PC-9 (cell line): ENCODE results near the gene WDR5B. TPM values are rescaled to one million over a fixed set of nuclear protein-coding genes. Genes with fewer than 3 reads are reported as not detected.

Source experiments
- BruUV-seq: library from RNA; stranded (reverse); fragments of 400-500 nt; replicated peaks from 2 replicates; lab custom pipeline; 2021; lab: Mats Ljungman, UMichigan
- CTCF ChIA-PET: fragments of 300-600 bp; sonication (Branson Sonifier 250); formaldehyde crosslinking; loops from one replicate; lab custom pipeline; 2022; ENCODE audit warnings: antibody characterized with exemption; lab: Charles Lee
- POLR2A ChIA-PET: fragments of 300-600 bp; sonication (Branson Sonifier 250); formaldehyde crosslinking; loops from one replicate; lab custom pipeline; 2022; ENCODE audit warnings: antibody characterized with exemption; ENCODE audit not compliant: unreplicated experiment; lab: Charles Lee
- DNase-seq, 2 experiments: peaks; one replicate each; pipeline versions ENCODE4 v3.0.0 to v3.0.0-alpha.2; 2015 to 2022; ENCODE audit warnings: mixed read lengths in 1 of 2
- H2AFZ ChIP-seq: fragments of 200-600 bp; sonication (generic); 2 replicates; pipeline ENCODE4 v1.8.1; 2017; ENCODE audit warnings: antibody characterized with exemption
- H3F3A ChIP-seq: fragments of 200-600 bp; sonication (generic); 2 replicates; pipeline ENCODE4 v1.8.1; 2017; ENCODE audit warnings: antibody characterized with exemption, mild to moderate bottlenecking, low read depth; ENCODE audit not compliant: insufficient read depth
- H3K27ac ChIP-seq: fragments of 200-600 bp; sonication (generic); 2 replicates; pipeline ENCODE4 v1.6.1; 2016; ENCODE audit warnings: mixed run types
- H3K27me3 ChIP-seq: fragments of 200-600 bp; sonication (generic); 2 replicates; pipeline ENCODE4 v1.6.1; 2016; ENCODE audit warnings: low read depth, mixed run types; ENCODE audit not compliant: insufficient read depth
- H3K36me3 ChIP-seq: fragments of 200-600 bp; sonication (generic); 2 replicates; pipeline ENCODE4 v1.6.1; 2016; ENCODE audit warnings: low read depth, mixed run types
- H3K4me1 ChIP-seq: fragments of 200-600 bp; sonication (generic); replicated peaks from 2 replicates; pipeline ENCODE4 v1.6.1; 2016; ENCODE audit warnings: mixed run types; ENCODE audit not compliant: insufficient read depth
- H3K4me2 ChIP-seq: fragments of 200-600 bp; sonication (generic); 2 replicates; pipeline ENCODE4 v1.6.1; 2017; ENCODE audit warnings: mixed run types
- H3K4me3 ChIP-seq: fragments of 200-600 bp; sonication (generic); 2 replicates; pipeline ENCODE4 v1.6.1; 2016; ENCODE audit warnings: mixed run types
- H3K79me2 ChIP-seq: fragments of 200-600 bp; sonication (generic); 2 replicates; pipeline ENCODE4 v1.6.1; 2017; ENCODE audit warnings: low read depth, mixed run types
- H3K9me2 ChIP-seq: fragments of 200-600 bp; sonication (generic); 2 replicates; pipeline ENCODE4 v1.8.1; 2017; ENCODE audit warnings: mild to moderate bottlenecking; ENCODE audit not compliant: insufficient read depth
- H3K9me3 ChIP-seq: fragments of 200-600 bp; sonication (generic); 2 replicates; pipeline ENCODE4 v1.8.1; 2016; ENCODE audit warnings: low read depth; ENCODE audit not compliant: insufficient read depth
- H4K20me1 ChIP-seq: fragments of 200-600 bp; sonication (generic); 2 replicates; pipeline ENCODE4 v1.8.1; 2017; ENCODE audit not compliant: insufficient read depth
- EZH2 ChIP-seq: fragments of 200-600 bp; sonication (generic); IDR thresholded peaks from 2 replicates; pipeline ENCODE4 v1.8.0; 2017; ENCODE audit warnings: antibody characterized with exemption, low read depth
- intact Hi-C: fragments of 100-400 bp; cut with micrococcal nuclease; formaldehyde crosslinking; loops from one replicate; pipeline ENCODE4 v1.10.0; 2022; ENCODE audit not compliant: unreplicated experiment
- total RNA-seq: library from RNA; stranded (reverse); gene quantifications from 2 replicates; pipeline ENCODE4 v1.2.3, GENCODE V29; 2021
- TF ChIP-seq, protein P1 (sequence below): fragments of 200-600 bp; sonication (generic); conservative IDR thresholded peaks from 2 replicates; pipeline ENCODE4 v1.6.1; 2017; ENCODE audit warnings: mixed run types, antibody characterized with exemption, mild to moderate bottlenecking, moderate library complexity

Gene WDR5B
- total RNA-seq, 1 experiment from 2014 or later = 5.8 TPM

DNA sequence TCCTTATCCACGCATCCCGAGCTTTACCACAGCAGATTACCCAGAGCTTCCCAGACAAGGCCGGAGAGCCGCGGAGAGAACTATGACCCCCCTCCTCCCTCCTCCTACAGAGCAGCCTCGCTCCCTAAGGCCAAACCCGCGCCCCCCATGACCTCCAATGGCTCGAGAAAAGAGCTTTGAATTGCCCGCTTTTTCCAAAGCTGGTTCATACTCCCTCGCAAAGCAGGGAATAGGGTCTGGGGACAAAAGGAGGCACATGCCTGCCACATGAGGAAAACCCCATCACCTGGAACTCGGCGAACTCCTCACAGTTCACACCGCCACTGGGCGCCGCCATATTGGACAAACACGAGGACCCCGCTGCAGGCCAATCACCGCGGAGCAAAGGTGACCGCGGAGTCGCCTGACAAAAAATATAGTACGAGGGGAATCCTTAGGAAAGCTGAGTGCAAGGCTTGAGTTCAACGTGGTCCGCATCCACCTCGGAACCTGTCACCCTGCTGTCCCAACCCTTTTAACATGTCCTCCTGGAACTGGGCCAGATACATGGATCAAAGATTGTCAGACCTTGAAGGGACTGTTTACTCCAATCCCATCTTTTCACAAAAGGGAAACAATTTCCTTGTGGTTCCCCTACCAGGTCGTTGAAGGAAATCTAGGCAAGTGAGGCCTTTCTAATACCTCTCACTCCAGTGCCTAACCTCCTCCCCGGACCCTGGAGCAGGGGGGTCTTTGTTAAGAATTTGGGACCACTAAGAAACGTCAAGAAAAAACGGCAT lies 32.8 kb downstream of the WDR5B start, which contains the start of gene MIX23:
Gene MIX23, minus strand, starts transcription at position 344 of the 779 bp plus-strand sequence. Its CDS starts 7 bp downstream, at position 337.
- peak within 1 kb of the TSS; percentile 66 for H3K27ac ChIP-seq
- intact Hi-C loops = loop anchor here (5.0 kb wide), 1 partner anchor 836 kb away; the partner anchor contains the start of gene POLQ
- H4K20me1 ChIP-seq = no peaks in the 10 kb centered on the region
- peak within 1 kb of the TSS; percentile 96 for H3K4me2 ChIP-seq
- ChIA-PET CTCF (interaction anchor here (0.6 to 2.1 kb wide), 2 partner anchors 10 to 544 kb away, joined by 3 to 5 read pairs; no protein-coding TSS in a partner anchor), POLR2A (interaction anchor here (0.7 kb wide), 1 partner anchor 50 kb away, joined by 6 read pairs; no protein-coding TSS in a partner anchor)
- peak within 1 kb of the TSS; percentile 85 for H3K4me3 ChIP-seq
- H3K9me3 ChIP-seq = no peaks in the 10 kb centered on the region
- TF ChIP-seq, protein P1, sequence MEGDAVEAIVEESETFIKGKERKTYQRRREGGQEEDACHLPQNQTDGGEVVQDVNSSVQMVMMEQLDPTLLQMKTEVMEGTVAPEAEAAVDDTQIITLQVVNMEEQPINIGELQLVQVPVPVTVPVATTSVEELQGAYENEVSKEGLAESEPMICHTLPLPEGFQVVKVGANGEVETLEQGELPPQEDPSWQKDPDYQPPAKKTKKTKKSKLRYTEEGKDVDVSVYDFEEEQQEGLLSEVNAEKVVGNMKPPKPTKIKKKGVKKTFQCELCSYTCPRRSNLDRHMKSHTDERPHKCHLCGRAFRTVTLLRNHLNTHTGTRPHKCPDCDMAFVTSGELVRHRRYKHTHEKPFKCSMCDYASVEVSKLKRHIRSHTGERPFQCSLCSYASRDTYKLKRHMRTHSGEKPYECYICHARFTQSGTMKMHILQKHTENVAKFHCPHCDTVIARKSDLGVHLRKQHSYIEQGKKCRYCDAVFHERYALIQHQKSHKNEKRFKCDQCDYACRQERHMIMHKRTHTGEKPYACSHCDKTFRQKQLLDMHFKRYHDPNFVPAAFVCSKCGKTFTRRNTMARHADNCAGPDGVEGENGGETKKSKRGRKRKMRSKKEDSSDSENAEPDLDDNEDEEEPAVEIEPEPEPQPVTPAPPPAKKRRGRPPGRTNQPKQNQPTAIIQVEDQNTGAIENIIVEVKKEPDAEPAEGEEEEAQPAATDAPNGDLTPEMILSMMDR = no peak
- TF ChIP-seq EZH2 = no peak
- peaks cover 18% of the 10 kb centered on the region; the same call in 1 of the 2 replicates for H3K4me1 ChIP-seq
- H3F3A ChIP-seq = no peaks in the 10 kb centered on the region
- no peaks in the 10 kb centered on the region for H3K9me2 ChIP-seq
- no TSS peak for BruUV-seq
- DNase-seq = peak; percentile 76 to 87
- no peaks in the 10 kb centered on the region for H3K27me3 ChIP-seq
- H2AFZ ChIP-seq = peak within 1 kb of the TSS; percentile 94
- peaks cover 25% of the 10 kb centered on the region for H3K79me2 ChIP-seq
- no peaks in the 10 kb centered on the region; the same call in 1 of the 2 replicates for H3K36me3 ChIP-seq

DNA sequence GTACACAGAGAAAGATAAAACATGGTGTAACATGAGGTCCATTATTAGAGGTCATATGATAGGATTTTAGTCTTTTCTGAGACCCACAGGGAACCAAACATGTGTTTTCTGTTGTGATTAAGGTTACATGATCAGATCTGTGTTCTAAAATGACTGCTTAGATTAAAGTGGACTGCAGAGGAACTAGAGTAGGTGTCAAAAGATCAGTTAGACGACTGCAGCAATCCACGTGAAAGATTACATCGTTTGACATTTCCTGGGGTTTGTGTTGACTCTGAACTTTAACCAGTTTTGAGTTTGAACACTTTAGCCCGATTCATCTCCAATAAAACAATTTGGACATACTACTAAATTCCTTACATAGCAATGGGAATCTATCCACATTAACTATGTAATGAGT lies 37.9 kb downstream of the WDR5B start:
- Histone ChIP-seq H4K20me1 (no peaks in the 10 kb centered on the region), H2AFZ (no peak overlapping the region), H3K27ac (no peak overlapping the region), H3K79me2 (peaks cover 44% of the 10 kb centered on the region), H3F3A (no peaks in the 10 kb centered on the region), H3K9me2 (no peaks in the 10 kb centered on the region; the same call in 1 of the 2 replicates), H3K4me2 (no peak overlapping the region), H3K9me3 (no peaks in the 10 kb centered on the region), H3K4me3 (no peak overlapping the region), H3K4me1 (peaks cover 7% of the 10 kb centered on the region; the same call in 1 of the 2 replicates), H3K36me3 (no peaks in the 10 kb centered on the region; the same call in none of the 2 replicates), H3K27me3 (no peaks in the 10 kb centered on the region)
- DNase-seq = no peak
- BruUV-seq = no TSS peak
- TF ChIP-seq, protein P1 = no peak
- no peak for TF ChIP-seq EZH2
- ChIA-PET CTCF (no interaction called here), POLR2A (no interaction called here)
- intact Hi-C loops = no loop called here

DNA sequence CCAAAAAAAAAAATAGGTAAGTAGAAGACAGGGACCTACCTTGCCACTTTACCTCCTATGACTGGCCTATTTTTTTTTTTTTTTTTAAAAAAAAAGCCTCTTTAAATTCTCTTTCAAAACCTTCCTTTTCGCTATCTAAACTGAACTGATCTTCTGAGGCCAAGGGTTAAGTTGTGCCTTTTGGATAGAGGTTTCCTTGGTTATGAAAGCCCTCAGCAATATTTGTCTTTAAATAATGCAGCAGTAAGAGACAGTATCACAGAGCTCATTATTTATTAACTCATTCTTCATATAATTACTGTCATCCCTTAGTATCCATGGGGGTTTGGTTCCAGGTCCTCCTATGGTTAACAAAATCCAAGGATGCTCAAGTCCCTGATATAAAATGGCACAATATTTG lies 41.8 kb downstream of the WDR5B start:
- no peak for DNase-seq
- POLR2A ChIA-PET = no interaction called here
- Histone ChIP-seq H3K4me2 (no peak overlapping the region), H4K20me1 (no peaks in the 10 kb centered on the region), H3K9me3 (no peaks in the 10 kb centered on the region), H3F3A (0 out of 2 replicates have a peak, but pooled peaks cover 4% of the 10 kb centered on the region), H3K4me3 (no peak overlapping the region), H3K27ac (no peak overlapping the region), H3K27me3 (no peaks in the 10 kb centered on the region), H3K9me2 (no peaks in the 10 kb centered on the region; the same call in 1 of the 2 replicates), H3K79me2 (peaks cover 22% of the 10 kb centered on the region; the same call in 1 of the 2 replicates), H3K36me3 (peaks cover 10% of the 10 kb centered on the region), H2AFZ (no peak overlapping the region), H3K4me1 (no peaks in the 10 kb centered on the region)
- no TSS peak for BruUV-seq
- TF ChIP-seq EZH2 = no peak
- TF ChIP-seq, protein P1 = no peak
- CTCF ChIA-PET = no interaction called here
- intact Hi-C loops = no loop called here
